ENCODE data around the gene SLC22A7.
"Not testable (repeated sequence)": the region's sequence is repeated elsewhere in the genome, so short reads cannot be mapped to it uniquely, and the experiment has no call there.

SLC22A7 gene

DNA sequence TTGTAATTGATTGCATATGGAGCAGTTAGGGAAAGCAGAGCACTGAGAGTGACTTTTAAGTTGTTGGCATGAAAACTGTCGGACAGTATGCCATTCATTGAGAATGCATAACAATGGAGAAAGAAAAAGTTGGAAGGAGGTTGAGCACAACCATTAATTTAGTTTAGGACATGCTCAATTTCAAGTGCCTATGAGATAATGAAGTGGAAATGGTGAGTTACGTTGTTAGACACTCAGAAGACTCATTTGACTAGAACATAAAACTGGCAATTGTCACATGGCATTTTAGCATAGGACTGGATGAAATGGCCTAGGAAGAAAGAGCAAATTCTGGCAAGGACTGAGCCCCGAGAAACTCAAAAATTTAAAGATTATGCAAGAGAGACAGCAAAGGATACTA, 49.4 kb downstream of the SLC22A7 start:
- DNase-seq = no peak

DNA sequence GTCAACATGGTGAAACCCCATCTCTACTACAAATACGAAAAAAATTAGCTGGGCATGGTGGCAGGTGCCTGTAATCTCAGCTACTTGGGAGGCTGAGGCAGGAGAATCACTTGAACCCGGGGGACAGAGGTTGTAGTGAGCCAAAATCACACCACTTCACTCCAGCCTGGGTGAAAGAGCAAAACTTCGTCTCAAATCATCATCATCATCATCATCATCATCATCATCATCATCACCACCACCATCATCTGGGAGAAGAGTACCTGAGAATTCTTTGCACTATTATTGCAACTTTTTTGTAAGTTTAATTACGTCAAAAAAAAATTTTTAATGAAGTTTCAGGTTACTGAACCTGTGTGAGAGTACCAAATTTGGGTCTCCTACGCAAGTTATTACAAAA, 53.9 kb downstream of the SLC22A7 start:
- not testable (repeated sequence) for DNase-seq
